ENCODE measurements around the gene RGS6. TPM values are rescaled to one million over a fixed set of nuclear protein-coding genes. Genes with fewer than 3 reads are reported as not detected.

The RGS6 gene
- total RNA-seq, 4 donors from 2014 or later = 0.83 to 2.4 (median 1.5) TPM

DNA sequence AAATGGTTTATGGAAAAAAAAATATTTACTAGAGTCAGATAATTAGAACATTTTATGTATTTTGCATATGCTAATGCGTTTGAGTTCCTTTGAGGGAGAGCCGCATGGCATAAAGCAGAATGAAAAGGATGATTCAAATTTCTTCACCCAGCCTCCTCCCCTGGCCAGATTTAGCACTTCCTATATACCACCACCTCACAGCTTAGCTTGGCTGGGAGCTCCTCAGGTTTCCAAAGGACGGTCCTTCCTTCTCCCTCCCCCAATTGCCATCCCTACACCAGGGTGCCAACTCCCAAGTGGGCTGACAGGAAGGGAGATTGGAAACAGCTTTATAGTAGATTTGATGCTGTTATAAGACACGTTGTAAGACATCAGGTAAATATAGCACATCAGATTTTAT is 157.4 kb downstream of the RGS6 start:
- H3K9me3 ChIP-seq = no peaks in the 10 kb centered on the region
- no peaks in the 10 kb centered on the region for H3K36me3 ChIP-seq
- TF ChIP-seq, protein P1, sequence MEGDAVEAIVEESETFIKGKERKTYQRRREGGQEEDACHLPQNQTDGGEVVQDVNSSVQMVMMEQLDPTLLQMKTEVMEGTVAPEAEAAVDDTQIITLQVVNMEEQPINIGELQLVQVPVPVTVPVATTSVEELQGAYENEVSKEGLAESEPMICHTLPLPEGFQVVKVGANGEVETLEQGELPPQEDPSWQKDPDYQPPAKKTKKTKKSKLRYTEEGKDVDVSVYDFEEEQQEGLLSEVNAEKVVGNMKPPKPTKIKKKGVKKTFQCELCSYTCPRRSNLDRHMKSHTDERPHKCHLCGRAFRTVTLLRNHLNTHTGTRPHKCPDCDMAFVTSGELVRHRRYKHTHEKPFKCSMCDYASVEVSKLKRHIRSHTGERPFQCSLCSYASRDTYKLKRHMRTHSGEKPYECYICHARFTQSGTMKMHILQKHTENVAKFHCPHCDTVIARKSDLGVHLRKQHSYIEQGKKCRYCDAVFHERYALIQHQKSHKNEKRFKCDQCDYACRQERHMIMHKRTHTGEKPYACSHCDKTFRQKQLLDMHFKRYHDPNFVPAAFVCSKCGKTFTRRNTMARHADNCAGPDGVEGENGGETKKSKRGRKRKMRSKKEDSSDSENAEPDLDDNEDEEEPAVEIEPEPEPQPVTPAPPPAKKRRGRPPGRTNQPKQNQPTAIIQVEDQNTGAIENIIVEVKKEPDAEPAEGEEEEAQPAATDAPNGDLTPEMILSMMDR (IDR thresholded peaks at IDR 0.05) = no peak
- TF ChIP-seq EP300 (IDR thresholded peaks at IDR 0.05) (no peak), POLR2A (IDR thresholded peaks at IDR 0.05; ENCODE audit: low read depth) (no peak), POLR2AphosphoS5 (IDR thresholded peaks at IDR 0.05) (no peak)
- no peaks in the 10 kb centered on the region for H3K27me3 ChIP-seq
- no peak overlapping the region for H3K4me3 ChIP-seq
- no peak overlapping the region for H3K27ac ChIP-seq (replicated peaks in 1 of 4)
- DNase-seq (ENCODE audit: extremely low spot score) = no peak
- intact Hi-C loops (cut with DNase I) = no loop called here
- no peaks in the 10 kb centered on the region for H3K4me1 ChIP-seq
- 59% methylated on average over 4 of the region's 4 CpGs for WGBS

DNA sequence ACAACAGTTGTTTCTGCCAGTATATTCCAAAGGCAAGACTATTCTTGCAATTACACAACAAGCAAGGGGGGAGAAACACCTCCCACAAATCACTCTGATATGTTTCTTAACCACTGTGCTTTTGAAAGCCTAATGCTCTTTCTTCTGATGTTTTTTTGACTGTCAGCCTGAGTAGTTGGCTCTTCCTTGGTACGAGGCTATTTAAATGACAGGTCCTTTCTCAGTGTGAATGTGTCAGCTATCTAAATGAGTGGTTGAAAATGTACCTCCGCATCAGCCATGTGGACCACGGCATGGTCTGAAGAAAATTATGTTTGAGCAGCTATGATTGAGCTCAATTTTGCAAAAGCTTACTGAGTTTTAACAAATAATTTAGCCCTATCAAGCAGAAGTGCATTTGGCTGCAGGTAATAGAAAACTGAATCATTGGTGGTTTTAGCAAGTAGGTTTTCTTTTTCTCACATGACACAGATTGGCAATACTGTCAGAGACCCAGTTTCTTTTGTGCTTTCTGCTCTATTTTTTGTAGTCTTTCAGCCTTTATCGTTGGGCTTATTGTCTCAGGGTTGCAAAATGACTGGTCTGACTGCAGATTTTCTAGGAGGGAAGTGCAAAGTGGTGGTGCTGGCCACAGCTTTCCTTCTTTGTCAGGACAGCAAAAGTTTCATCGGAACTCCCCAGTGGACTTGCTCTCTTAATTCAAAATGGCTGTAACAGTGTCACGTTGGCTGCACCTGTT is 162.8 kb downstream of the RGS6 start:
- Histone ChIP-seq H3K9me3 (no peaks in the 10 kb centered on the region), H3K27ac (replicated peaks in 1 of 4) (no peak overlapping the region), H3K4me3 (no peak overlapping the region), H3K27me3 (no peaks in the 10 kb centered on the region), H3K36me3 (no peaks in the 10 kb centered on the region), H3K4me1 (peaks cover 0 to 12% (median 1%) of the 10 kb centered on the region in 4 donors)
- WGBS = 91% methylated on average over 6 of the region's 6 CpGs
- DNase-seq (ENCODE audit: extremely low spot score) = no peak
- intact Hi-C loops (cut with DNase I) = no loop called here
- no peak for TF ChIP-seq EP300 (IDR thresholded peaks at IDR 0.05)
- no peak for TF ChIP-seq POLR2A (IDR thresholded peaks at IDR 0.05; ENCODE audit: low read depth)
- TF ChIP-seq POLR2AphosphoS5 (IDR thresholded peaks at IDR 0.05) = no peak
- TF ChIP-seq, protein P1 (IDR thresholded peaks at IDR 0.05) = no peak

DNA sequence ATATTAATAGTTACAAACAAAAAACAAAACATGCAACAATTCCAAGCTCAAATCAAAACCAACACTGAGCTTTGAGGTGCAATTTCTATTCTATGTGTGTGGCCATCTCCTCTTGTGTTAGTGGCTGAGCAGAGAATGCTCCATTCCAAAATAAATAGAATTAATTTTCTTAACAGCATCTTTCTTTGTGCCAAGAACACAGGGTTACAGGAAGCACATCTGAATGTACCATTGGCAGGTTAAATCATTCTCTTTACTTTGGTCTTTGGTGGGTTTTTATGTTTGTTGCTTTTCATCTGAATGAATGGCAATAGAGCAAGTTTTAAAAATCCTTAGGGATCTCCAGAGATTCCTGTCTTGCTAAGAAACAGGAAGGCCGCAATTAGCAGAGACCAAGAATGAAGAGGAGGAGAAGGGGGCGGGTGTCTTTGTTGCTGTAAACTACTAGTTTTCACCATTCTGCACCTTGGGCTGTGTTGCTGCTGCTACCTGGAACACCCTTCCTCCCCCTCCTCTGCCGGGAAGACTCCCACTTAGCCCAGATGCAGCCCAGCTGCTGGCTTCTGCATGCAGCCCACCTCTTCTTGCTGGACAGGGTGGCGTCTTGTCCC is 165.0 kb downstream of the RGS6 start:
- 74% methylated on average over 4 of the region's 4 CpGs for WGBS
- no peak for DNase-seq (ENCODE audit: extremely low spot score)
- H3K27ac ChIP-seq (replicated peaks in 1 of 4) = no peak overlapping the region

DNA sequence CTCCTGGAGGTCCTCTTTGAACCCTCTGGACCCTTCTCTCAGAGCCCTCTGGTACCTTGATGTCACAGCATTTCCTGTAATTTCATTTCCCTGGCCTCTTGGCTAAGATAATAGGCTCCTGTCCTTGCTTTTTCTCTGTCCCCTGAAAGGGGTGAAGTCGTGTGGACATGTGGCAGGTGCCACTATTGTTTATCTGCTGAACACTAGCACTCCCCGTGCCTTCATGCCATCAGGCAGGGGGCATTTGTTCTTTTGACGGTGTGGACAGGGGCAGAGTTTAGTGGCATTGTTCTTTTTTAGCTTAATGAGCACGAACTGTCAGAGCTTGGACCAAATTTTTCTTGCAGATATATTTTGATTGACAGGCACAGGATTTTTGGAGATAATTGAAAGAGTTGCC is 166.0 kb downstream of the RGS6 start:
- intact Hi-C loops (cut with DNase I) = no loop called here
- no peak for DNase-seq (ENCODE audit: extremely low spot score)
- TF ChIP-seq POLR2A (IDR thresholded peaks at IDR 0.05; ENCODE audit: low read depth) (no peak), EP300 (IDR thresholded peaks at IDR 0.05) (no peak), POLR2AphosphoS5 (IDR thresholded peaks at IDR 0.05) (no peak)
- TF ChIP-seq, protein P1 (IDR thresholded peaks at IDR 0.05) = no peak
- Histone ChIP-seq H3K27me3 (no peaks in the 10 kb centered on the region), H3K36me3 (no peaks in the 10 kb centered on the region), H3K4me1 (peaks cover 0 to 12% (median 1%) of the 10 kb centered on the region in 4 donors), H3K9me3 (no peaks in the 10 kb centered on the region), H3K27ac (replicated peaks in 1 of 4) (no peak overlapping the region), H3K4me3 (no peak overlapping the region)
- WGBS = 80% methylated on average over 4 of the region's 4 CpGs

More for the DNA sequence above, 165.0 kb downstream of the RGS6 start:
- TF ChIP-seq, protein P1 (IDR thresholded peaks at IDR 0.05) = no peak
- TF ChIP-seq EP300 (IDR thresholded peaks at IDR 0.05) = no peak
- TF ChIP-seq POLR2A (IDR thresholded peaks at IDR 0.05; ENCODE audit: low read depth) = no peak
- no peak for TF ChIP-seq POLR2AphosphoS5 (IDR thresholded peaks at IDR 0.05)
- Histone ChIP-seq H3K9me3 (no peaks in the 10 kb centered on the region), H3K27me3 (no peaks in the 10 kb centered on the region), H3K4me3 (no peak overlapping the region), H3K4me1 (peaks cover 0 to 12% (median 1%) of the 10 kb centered on the region in 4 donors), H3K36me3 (no peaks in the 10 kb centered on the region)
- intact Hi-C loops (cut with DNase I) = no loop called here
